ENCODE results near the gene BICDL2. TPM values are rescaled to one million over a fixed set of nuclear protein-coding genes. Genes with fewer than 3 reads are reported as not detected.
A peak's percentile ranks its signal among the peaks of the same experiment; 100 is the strongest.

Gene BICDL2
- total and polyA plus RNA-seq, 7 experiments from 2014 or later = 1.0 TPM; not detected in 6

DNA sequence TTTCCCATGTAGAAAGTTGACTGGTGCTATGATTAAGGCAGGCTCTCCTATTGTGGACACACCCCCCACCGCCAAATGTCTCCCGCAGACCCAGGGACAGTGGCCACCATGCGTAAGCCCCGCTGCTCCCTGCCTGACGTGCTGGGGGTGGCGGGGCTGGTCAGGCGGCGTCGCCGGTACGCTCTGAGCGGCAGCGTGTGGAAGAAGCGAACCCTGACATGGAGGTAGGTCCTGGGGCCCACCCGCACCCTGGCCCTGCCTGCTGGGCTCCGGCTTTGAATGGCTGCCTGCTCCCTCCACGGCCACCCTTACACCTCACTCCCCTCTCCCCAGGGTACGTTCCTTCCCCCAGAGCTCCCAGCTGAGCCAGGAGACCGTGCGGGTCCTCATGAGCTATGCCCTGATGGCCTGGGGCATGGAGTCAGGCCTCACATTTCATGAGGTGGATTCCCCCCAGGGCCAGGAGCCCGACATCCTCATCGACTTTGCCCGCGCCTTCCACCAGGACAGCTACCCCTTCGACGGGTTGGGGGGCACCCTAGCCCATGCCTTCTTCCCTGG lies 13.3 kb upstream of the BICDL2 start:
- H3K4me3 Mint-ChIP-seq = peak overlapping the region in 1 of 10 donors; percentile 70
- ChIA-PET POLR2A (interaction anchor here (0.7 to 0.8 kb wide), 3 partner anchors 79 to 121 kb away, joined by 3 to 4 read pairs (median 3); partner anchors contain the start of gene ZNF213), CTCF (interaction anchor here (0.6 to 3.3 kb wide), 7 partner anchors 9 to 79 kb away, joined by 3 to 18 read pairs (median 4); no protein-coding TSS in a partner anchor)
- Histone ChIP-seq H3K27me3 (ENCODE audit: control insufficient read depth in 2 of 2, insufficient read depth in 2 of 2, low read length in 2 of 2) (peaks cover 0 to 4% of the 10 kb centered on the region in 2 donors), H3K4me3 (ENCODE audit: low read length) (no peak overlapping the region), H3K4me1 (ENCODE audit: control insufficient read depth in 2 of 2, insufficient read depth in 2 of 2, low read length in 2 of 2) (peaks cover 12 to 27% of the 10 kb centered on the region in 2 donors), H3K9me3 (ENCODE audit: control insufficient read depth in 2 of 3, low read length in 3 of 3) (no peaks in the 10 kb centered on the region), H3K36me3 (ENCODE audit: control insufficient read depth in 2 of 3, insufficient read depth in 3 of 3, low read length in 3 of 3) (peaks cover 0 to 7% (median 0%) of the 10 kb centered on the region in 3 experiments), H3K27ac (ENCODE audit: low read depth, low read length) (no peak overlapping the region)
- no peak for ATAC-seq
- peaks cover 0 to 2% (median 0%) of the 10 kb centered on the region in 11 donors for H3K9me3 Mint-ChIP-seq
- H3K27me3 Mint-ChIP-seq = peaks cover 0 to 12% (median 5%) of the 10 kb centered on the region in 5 donors
- intact Hi-C loops (cut with micrococcal nuclease) = no loop called here
- DNase-seq = no peak
- H3K27ac Mint-ChIP-seq = peak overlapping the region in 2 of 9 donors; percentile 5 to 81
- peaks cover 0 to 44% (median 3%) of the 10 kb centered on the region in 5 donors for H3K36me3 Mint-ChIP-seq
- peaks cover 13 to 53% (median 43%) of the 10 kb centered on the region in 7 donors for H3K4me1 Mint-ChIP-seq

DNA sequence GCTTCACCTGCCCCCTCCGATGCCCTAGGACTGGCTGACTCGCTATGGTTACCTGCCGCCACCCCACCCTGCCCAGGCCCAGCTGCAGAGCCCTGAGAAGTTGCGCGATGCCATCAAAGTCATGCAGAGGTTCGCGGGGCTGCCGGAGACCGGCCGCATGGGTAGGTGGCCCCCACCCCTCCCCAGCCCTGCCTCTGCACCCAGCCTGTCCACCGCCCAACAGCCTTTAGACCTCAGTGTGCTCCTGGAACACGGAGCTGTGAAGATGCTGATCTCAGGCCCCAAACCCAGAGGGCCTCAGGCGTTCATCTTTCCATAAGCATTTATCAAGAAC lies 10.6 kb upstream of the BICDL2 start:
- intact Hi-C loops (cut with micrococcal nuclease) = no loop called here
- H3K27ac ChIP-seq (ENCODE audit: low read depth, low read length) = no peak overlapping the region
- H3K27me3 ChIP-seq (ENCODE audit: control insufficient read depth in 2 of 2, insufficient read depth in 2 of 2, low read length in 2 of 2) = peaks cover 0 to 28% of the 10 kb centered on the region in 2 donors
- ATAC-seq (no peak), DNase-seq (no peak)
- CTCF ChIA-PET = interaction anchor here (1.3 to 3.3 kb wide), 4 partner anchors 11 to 82 kb away, joined by 4 to 18 read pairs (median 8); no protein-coding TSS in a partner anchor
- Mint-ChIP-seq H3K27ac (peak overlapping the region in 1 of 9 donors; percentile 86), H3K4me3 (peak overlapping the region in 6 of 10 donors; percentile 32 to 85 (median 51)), H3K4me1 (peaks cover 16 to 49% (median 38%) of the 10 kb centered on the region in 7 donors), H3K27me3 (peaks cover 6 to 29% (median 26%) of the 10 kb centered on the region in 5 donors), H3K36me3 (peaks cover 0 to 30% (median 0%) of the 10 kb centered on the region in 5 donors), H3K9me3 (peaks cover 0 to 2% (median 0%) of the 10 kb centered on the region in 11 donors)
- no peaks in the 10 kb centered on the region for H3K9me3 ChIP-seq (ENCODE audit: control insufficient read depth in 2 of 3, low read length in 3 of 3)
- POLR2A ChIA-PET = interaction anchor here (0.6 to 2.0 kb wide), 12 partner anchors 9 to 1759 kb away, joined by 3 to 7 read pairs (median 4); partner anchors contain the start of genes BICDL2 and ZNF213
- no peaks in the 10 kb centered on the region for H3K36me3 ChIP-seq (ENCODE audit: control insufficient read depth in 2 of 3, insufficient read depth in 3 of 3, low read length in 3 of 3)
- no peak overlapping the region for H3K4me3 ChIP-seq (ENCODE audit: low read length)
- peaks cover 8 to 29% of the 10 kb centered on the region in 2 donors for H3K4me1 ChIP-seq (ENCODE audit: control insufficient read depth in 2 of 2, insufficient read depth in 2 of 2, low read length in 2 of 2)

DNA sequence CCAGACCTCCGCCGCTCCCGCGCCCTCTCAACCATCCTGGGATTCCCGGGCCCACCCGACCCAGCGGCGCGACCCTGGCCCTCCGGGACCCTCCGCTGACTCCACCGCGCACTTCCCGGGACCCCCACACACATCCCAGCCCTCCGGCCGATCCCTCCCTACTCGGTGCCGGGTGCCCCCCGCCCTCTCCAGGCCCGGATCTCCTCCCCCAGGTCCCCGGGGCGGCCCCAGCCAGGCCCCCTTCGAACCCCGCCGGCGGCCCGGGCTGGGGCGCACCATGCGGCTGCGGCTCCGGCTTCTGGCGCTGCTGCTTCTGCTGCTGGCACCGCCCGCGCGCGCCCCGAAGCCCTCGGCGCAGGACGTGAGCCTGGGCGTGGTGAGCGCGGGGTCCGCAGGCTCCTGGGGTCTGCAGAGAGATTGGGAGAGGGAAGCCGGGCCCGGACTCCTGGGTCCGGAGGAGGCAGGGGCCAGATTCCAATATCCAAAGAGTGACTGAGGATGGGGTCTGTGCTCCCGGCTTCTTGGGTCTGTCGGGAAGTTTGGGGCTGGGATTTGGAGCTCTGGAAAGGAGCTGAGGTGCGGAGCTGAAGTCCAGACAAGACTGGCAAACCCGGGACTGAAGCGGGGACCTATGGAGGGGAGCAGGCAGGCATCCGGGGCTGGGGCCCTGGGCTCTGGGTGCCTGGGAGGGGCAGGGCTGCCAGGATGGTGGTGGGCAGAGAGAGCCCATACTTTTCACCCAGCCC lies 10.1 kb upstream of the BICDL2 start:
- Mint-ChIP-seq H3K36me3 (peaks cover 0 to 27% (median 0%) of the 10 kb centered on the region in 5 donors), H3K4me3 (peak overlapping the region in 5 of 10 donors; percentile 12 to 85 (median 48)), H3K27ac (peak overlapping the region in 1 of 9 donors; percentile 86), H3K9me3 (peaks cover 0 to 2% (median 0%) of the 10 kb centered on the region in 11 donors), H3K27me3 (peaks cover 6 to 29% (median 26%) of the 10 kb centered on the region in 5 donors), H3K4me1 (peaks cover 16 to 45% (median 34%) of the 10 kb centered on the region in 7 donors)
- H3K4me1 ChIP-seq (ENCODE audit: control insufficient read depth in 2 of 2, insufficient read depth in 2 of 2, low read length in 2 of 2) = peaks cover 8 to 29% of the 10 kb centered on the region in 2 donors
- no peak for DNase-seq
- ChIA-PET POLR2A (interaction anchor here (0.8 to 2.0 kb wide), 7 partner anchors 10 to 113 kb away, joined by 3 to 7 read pairs (median 3); partner anchors contain the start of genes BICDL2 and ZNF213), CTCF (interaction anchor here (1.6 to 3.3 kb wide), 3 partner anchors 12 to 83 kb away, joined by 7 to 18 read pairs (median 9); no protein-coding TSS in a partner anchor)
- peak; percentile 32 for ATAC-seq
- intact Hi-C loops (cut with micrococcal nuclease) = no loop called here
- H3K27ac ChIP-seq (ENCODE audit: low read depth, low read length) = no peak overlapping the region
- no peak overlapping the region for H3K4me3 ChIP-seq (ENCODE audit: low read length)
- peaks cover 0 to 30% of the 10 kb centered on the region in 2 donors for H3K27me3 ChIP-seq (ENCODE audit: control insufficient read depth in 2 of 2, insufficient read depth in 2 of 2, low read length in 2 of 2)
- H3K36me3 ChIP-seq (ENCODE audit: control insufficient read depth in 2 of 3, insufficient read depth in 3 of 3, low read length in 3 of 3) = no peaks in the 10 kb centered on the region
- H3K9me3 ChIP-seq (ENCODE audit: control insufficient read depth in 2 of 3, low read length in 3 of 3) = no peaks in the 10 kb centered on the region

DNA sequence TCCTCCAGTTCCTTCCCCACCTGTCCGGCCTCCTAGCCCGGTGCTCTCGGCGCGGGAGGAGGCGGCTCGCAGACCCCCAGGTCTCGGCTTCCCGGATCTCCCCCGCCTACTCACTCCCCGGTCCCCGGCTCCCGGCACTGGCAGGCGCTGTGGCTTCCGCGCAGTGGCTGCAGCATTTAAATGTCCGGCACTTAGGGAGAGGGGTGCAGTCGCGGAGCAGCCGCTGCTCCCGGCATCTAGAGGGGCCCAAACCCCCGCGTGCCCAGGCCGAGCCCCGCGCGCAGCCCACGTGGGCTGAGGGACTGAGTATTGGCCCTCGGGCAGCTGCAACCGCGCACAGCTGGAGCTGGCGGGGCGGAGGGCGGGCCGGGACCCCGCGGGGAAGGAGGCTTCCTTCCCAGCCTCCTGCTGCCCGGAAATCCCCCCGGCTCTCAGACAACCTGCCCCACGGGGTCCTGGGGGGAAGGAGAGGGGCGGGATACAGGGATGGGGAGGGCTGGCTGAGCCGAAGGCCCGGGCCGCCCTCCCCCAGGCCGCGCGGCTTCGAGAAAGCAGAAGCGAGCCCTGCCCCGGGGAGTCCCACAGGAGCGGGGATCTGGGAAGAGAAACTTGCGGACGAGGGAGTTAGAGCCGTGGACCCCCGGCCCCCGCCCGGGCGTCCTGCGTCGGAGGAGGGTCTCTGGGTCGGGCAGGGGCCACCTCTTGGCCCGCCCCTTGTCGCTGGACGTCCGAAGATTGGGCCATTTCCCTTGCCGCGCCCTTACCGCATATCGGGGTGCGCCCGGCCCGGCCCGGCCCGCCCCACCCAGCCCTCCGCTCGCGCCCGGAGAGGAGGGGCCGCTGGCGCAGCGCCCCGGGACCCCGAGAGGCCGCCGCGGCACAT lies 9.3 kb upstream of the BICDL2 start, which contains the start of gene MMP25:
MMP25 (plus strand) TSS at position 804 of the 883 bp plus-strand sequence. CDS start 357 bp downstream, outside the sequence.
- Histone ChIP-seq H3K4me1 (ENCODE audit: control insufficient read depth in 2 of 2, insufficient read depth in 2 of 2, low read length in 2 of 2) (peaks cover 8 to 29% of the 10 kb centered on the region in 2 donors), H3K36me3 (ENCODE audit: control insufficient read depth in 2 of 3, insufficient read depth in 3 of 3, low read length in 3 of 3) (no peaks in the 10 kb centered on the region), H3K27me3 (ENCODE audit: control insufficient read depth in 2 of 2, insufficient read depth in 2 of 2, low read length in 2 of 2) (peaks cover 0 to 35% of the 10 kb centered on the region in 2 donors), H3K27ac (ENCODE audit: low read depth, low read length) (no peak within 1 kb of the TSS), H3K9me3 (ENCODE audit: control insufficient read depth in 2 of 3, low read length in 3 of 3) (no peaks in the 10 kb centered on the region), H3K4me3 (ENCODE audit: low read length) (peak within 1 kb of the TSS; percentile 48)
- peaks cover 16 to 37% (median 29%) of the 10 kb centered on the region in 7 donors for H3K4me1 Mint-ChIP-seq
- POLR2A ChIA-PET = interaction anchor here (1.0 to 2.3 kb wide), 2 partner anchors 11 to 14 kb away, joined by 4 to 8 read pairs; no protein-coding TSS in a partner anchor
- DNase-seq (peak in 1 of 9 donors; percentile 58), ATAC-seq (peak; percentile 68)
- intact Hi-C loops (cut with micrococcal nuclease) = loop anchor here (1.0 to 2.0 kb wide), 2 partner anchors 15 kb away; no protein-coding TSS in a partner anchor
- H3K9me3 Mint-ChIP-seq = peaks cover 0 to 2% (median 0%) of the 10 kb centered on the region in 11 donors
- CTCF ChIA-PET = interaction anchor here (1.7 kb wide), 1 partner anchor 14 kb away, joined by 5 read pairs; no protein-coding TSS in a partner anchor
- H3K36me3 Mint-ChIP-seq = peaks cover 0 to 22% (median 0%) of the 10 kb centered on the region in 5 donors
- H3K27ac Mint-ChIP-seq = peak within 1 kb of the TSS in 2 of 9 donors; percentile 76 to 86
- H3K27me3 Mint-ChIP-seq = peaks cover 6 to 35% (median 28%) of the 10 kb centered on the region in 5 donors
- peak within 1 kb of the TSS; percentile 75 to 90 (median 78) for H3K4me3 Mint-ChIP-seq

DNA sequence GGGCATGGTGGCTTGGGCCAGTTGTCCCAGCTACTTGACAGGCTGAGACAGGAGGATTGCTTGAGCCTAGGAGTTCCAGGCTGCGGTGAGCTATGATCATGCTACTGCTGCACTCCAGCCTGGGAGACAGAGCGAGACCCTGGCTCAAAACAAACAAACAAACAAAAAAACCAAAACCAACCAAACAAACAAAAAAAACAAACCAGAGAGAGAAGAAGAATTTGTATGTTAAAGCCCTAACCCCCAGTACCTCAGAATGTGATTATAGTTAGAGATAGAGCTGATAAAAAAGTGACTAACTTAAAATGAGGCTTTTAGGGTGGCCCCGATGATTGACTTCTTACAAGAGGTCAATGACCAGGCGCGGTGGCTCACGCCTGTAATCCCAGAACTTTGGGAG lies 8.0 kb upstream of the BICDL2 start:
- peaks cover 0 to 36% of the 10 kb centered on the region in 2 donors for H3K27me3 ChIP-seq (ENCODE audit: control insufficient read depth in 2 of 2, insufficient read depth in 2 of 2, low read length in 2 of 2)
- H3K4me1 Mint-ChIP-seq = peaks cover 16 to 28% (median 22%) of the 10 kb centered on the region in 7 donors
- H3K36me3 ChIP-seq (ENCODE audit: control insufficient read depth in 2 of 3, insufficient read depth in 3 of 3, low read length in 3 of 3) = no peaks in the 10 kb centered on the region
- no peaks in the 10 kb centered on the region for H3K9me3 ChIP-seq (ENCODE audit: control insufficient read depth in 2 of 3, low read length in 3 of 3)
- peak overlapping the region in 1 of 9 donors; percentile 75 for H3K27ac Mint-ChIP-seq
- intact Hi-C loops (cut with micrococcal nuclease) = loop anchor here (1.0 to 2.0 kb wide), 2 partner anchors 13 to 14 kb away; no protein-coding TSS in a partner anchor
- no peak overlapping the region for H3K4me3 ChIP-seq (ENCODE audit: low read length)
- peaks cover 8 to 29% of the 10 kb centered on the region in 2 donors for H3K4me1 ChIP-seq (ENCODE audit: control insufficient read depth in 2 of 2, insufficient read depth in 2 of 2, low read length in 2 of 2)
- H3K27ac ChIP-seq (ENCODE audit: low read depth, low read length) = no peak overlapping the region
- H3K36me3 Mint-ChIP-seq = peaks cover 0 to 14% (median 0%) of the 10 kb centered on the region in 5 donors
- H3K9me3 Mint-ChIP-seq = peaks cover 0 to 2% (median 0%) of the 10 kb centered on the region in 11 donors
- DNase-seq = no peak
- no peak for ATAC-seq
- H3K27me3 Mint-ChIP-seq = peaks cover 13 to 44% (median 37%) of the 10 kb centered on the region in 5 donors
- ChIA-PET POLR2A (interaction anchor here (0.7 to 2.3 kb wide), 3 partner anchors 13 to 185 kb away, joined by 3 to 8 read pairs (median 3); no protein-coding TSS in a partner anchor), CTCF (interaction anchor here (1.1 to 1.7 kb wide), 3 partner anchors 13 to 84 kb away, joined by 3 to 5 read pairs (median 3); no protein-coding TSS in a partner anchor)
- peak overlapping the region; percentile 75 to 90 (median 78) for H3K4me3 Mint-ChIP-seq
